SK-N-SH treated with all-trans-retinoic acid at 6 μM for 48 hours (cell line): ENCODE results near the gene CLTC.

Experiments used
- ATAC-seq: fragments of 200-7000 bp; cut with Tn5 transposase; 3 replicates; pipeline ENCODE4 v1.9.1; 2020; ENCODE audit warnings: mild to moderate bottlenecking, moderate library complexity
- ARNTL ChIP-seq: fragments of 450-650 bp; formaldehyde crosslinking; IDR thresholded peaks from 2 replicates; pipeline ENCODE4 v1.5.0; 2020; ENCODE audit warnings: low read depth, mild to moderate bottlenecking, moderate library complexity, borderline replicate concordance
- BACH2 ChIP-seq: fragments of 250-450 bp; sonication (Bioruptor Pico); IDR thresholded peaks from 2 replicates; pipeline ENCODE4 v1.9.0; 2021; ENCODE audit warnings: mild to moderate bottlenecking, borderline replicate concordance
- CSDC2 ChIP-seq: fragments of 250-450 bp; sonication (Bioruptor Pico); IDR thresholded peaks from 2 replicates; pipeline ENCODE4 v1.5.0; 2020; ENCODE audit warnings: mild to moderate bottlenecking, moderate library complexity
- CSRNP3 ChIP-seq: fragments of 250-450 bp; sonication (Bioruptor Pico); IDR thresholded peaks from 2 replicates; pipeline ENCODE4 v1.5.1; 2021; ENCODE audit warnings: mild to moderate bottlenecking, moderate library complexity
- ESRRG ChIP-seq: fragments of 250-450 bp; sonication (Bioruptor Pico); IDR thresholded peaks from 2 replicates; pipeline ENCODE4 v1.6.1; 2021; ENCODE audit warnings: mild to moderate bottlenecking
- GLIS3 ChIP-seq: fragments of 250-450 bp; sonication (Bioruptor Pico); IDR thresholded peaks from 2 replicates; pipeline ENCODE4 v1.5.0; 2020; ENCODE audit warnings: mild to moderate bottlenecking, moderate library complexity
- OSR1 ChIP-seq: fragments of 250-450 bp; sonication (Bioruptor Pico); IDR thresholded peaks from 2 replicates; pipeline ENCODE4 v1.8.0; 2022; ENCODE audit warnings: moderate library complexity, mild to moderate bottlenecking, inconsistent platforms
- POU6F1 ChIP-seq: fragments of 250-450 bp; sonication (Bioruptor Pico); IDR thresholded peaks from 2 replicates; pipeline ENCODE4 v1.8.0; 2021; ENCODE audit warnings: low read depth, mild to moderate bottlenecking, moderate library complexity, borderline replicate concordance
- PPARA ChIP-seq: fragments of 250-450 bp; sonication (Bioruptor Pico); IDR thresholded peaks from 2 replicates; pipeline ENCODE4 v1.5.0; 2020; ENCODE audit warnings: mild to moderate bottlenecking, borderline replicate concordance
- RARB ChIP-seq: fragments of 250-450 bp; sonication (Bioruptor Pico); IDR thresholded peaks from 2 replicates; pipeline ENCODE4 v1.8.0; 2021; ENCODE audit warnings: mild to moderate bottlenecking, moderate library complexity
- SNAI2 ChIP-seq: fragments of 250-450 bp; sonication (Bioruptor Pico); IDR thresholded peaks from 2 replicates; pipeline ENCODE4 v1.5.0; 2020; ENCODE audit warnings: mild to moderate bottlenecking, moderate library complexity
- TOX ChIP-seq: fragments of 250-450 bp; sonication (Bioruptor Pico); IDR thresholded peaks from 2 replicates; pipeline ENCODE4 v1.8.0; 2021; ENCODE audit warnings: mild to moderate bottlenecking, moderate library complexity, borderline replicate concordance
- ZC3H10 ChIP-seq: fragments of 250-450 bp; sonication (Bioruptor Pico); IDR thresholded peaks from 2 replicates; pipeline ENCODE4 v1.5.1; 2021; ENCODE audit warnings: mild to moderate bottlenecking, moderate library complexity
- ZFP3 ChIP-seq: fragments of 250-450 bp; sonication (Bioruptor Pico); IDR thresholded peaks from 2 replicates; pipeline ENCODE4 v1.5.0; 2020; ENCODE audit warnings: mild to moderate bottlenecking, moderate library complexity
- ZFP30 ChIP-seq: fragments of 450-650 bp; formaldehyde crosslinking; IDR thresholded peaks from 2 replicates; pipeline ENCODE4 v1.5.0; 2022; ENCODE audit warnings: mild to moderate bottlenecking, moderate library complexity
- ZNF565 ChIP-seq: fragments of 450-650 bp; formaldehyde crosslinking; conservative IDR thresholded peaks from 2 replicates; pipeline ENCODE4 v1.5.0; 2020; ENCODE audit warnings: low read depth, mild to moderate bottlenecking, moderate library complexity
- ZNF8 ChIP-seq: fragments of 450-650 bp; formaldehyde crosslinking; IDR thresholded peaks from 2 replicates; pipeline ENCODE4 v1.5.0; 2020; ENCODE audit warnings: mild to moderate bottlenecking, moderate library complexity
- TF ChIP-seq, protein P1 (sequence below): fragments of 250-450 bp; sonication (Bioruptor Pico); IDR thresholded peaks from 2 replicates; pipeline ENCODE4 v1.5.0; 2020; ENCODE audit warnings: mild to moderate bottlenecking, moderate library complexity
- TF ChIP-seq, protein P2 (sequence below): fragments of 250-450 bp; sonication (Bioruptor Pico); IDR thresholded peaks from 2 replicates; pipeline ENCODE4 v1.5.1; 2020; ENCODE audit warnings: low read depth, mild to moderate bottlenecking, moderate library complexity

CLTC gene

GRCh38 chr17:59632398-59632797, 12.7 kb downstream of the CLTC start:
- TF ChIP-seq RARB, result no peak
- no peak for TF ChIP-seq ZNF8 (CRISPR knock-in tag)
- no peak for TF ChIP-seq OSR1 (CRISPR knock-in tag)
- TF ChIP-seq CSRNP3 (CRISPR knock-in tag), result no peak
- TF ChIP-seq ZC3H10, result no peak
- TF ChIP-seq BACH2 (CRISPR knock-in tag), result no peak
- TF ChIP-seq CSDC2 (CRISPR knock-in tag), result no peak
- TF ChIP-seq ZFP3, result no peak
- no peak for TF ChIP-seq GLIS3 (CRISPR knock-in tag)
- TF ChIP-seq ARNTL, result no peak
- TF ChIP-seq, protein P1, sequence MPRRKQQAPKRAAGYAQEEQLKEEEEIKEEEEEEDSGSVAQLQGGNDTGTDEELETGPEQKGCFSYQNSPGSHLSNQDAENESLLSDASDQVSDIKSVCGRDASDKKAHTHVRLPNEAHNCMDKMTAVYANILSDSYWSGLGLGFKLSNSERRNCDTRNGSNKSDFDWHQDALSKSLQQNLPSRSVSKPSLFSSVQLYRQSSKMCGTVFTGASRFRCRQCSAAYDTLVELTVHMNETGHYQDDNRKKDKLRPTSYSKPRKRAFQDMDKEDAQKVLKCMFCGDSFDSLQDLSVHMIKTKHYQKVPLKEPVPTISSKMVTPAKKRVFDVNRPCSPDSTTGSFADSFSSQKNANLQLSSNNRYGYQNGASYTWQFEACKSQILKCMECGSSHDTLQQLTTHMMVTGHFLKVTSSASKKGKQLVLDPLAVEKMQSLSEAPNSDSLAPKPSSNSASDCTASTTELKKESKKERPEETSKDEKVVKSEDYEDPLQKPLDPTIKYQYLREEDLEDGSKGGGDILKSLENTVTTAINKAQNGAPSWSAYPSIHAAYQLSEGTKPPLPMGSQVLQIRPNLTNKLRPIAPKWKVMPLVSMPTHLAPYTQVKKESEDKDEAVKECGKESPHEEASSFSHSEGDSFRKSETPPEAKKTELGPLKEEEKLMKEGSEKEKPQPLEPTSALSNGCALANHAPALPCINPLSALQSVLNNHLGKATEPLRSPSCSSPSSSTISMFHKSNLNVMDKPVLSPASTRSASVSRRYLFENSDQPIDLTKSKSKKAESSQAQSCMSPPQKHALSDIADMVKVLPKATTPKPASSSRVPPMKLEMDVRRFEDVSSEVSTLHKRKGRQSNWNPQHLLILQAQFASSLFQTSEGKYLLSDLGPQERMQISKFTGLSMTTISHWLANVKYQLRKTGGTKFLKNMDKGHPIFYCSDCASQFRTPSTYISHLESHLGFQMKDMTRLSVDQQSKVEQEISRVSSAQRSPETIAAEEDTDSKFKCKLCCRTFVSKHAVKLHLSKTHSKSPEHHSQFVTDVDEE (CRISPR knock-in tag), result no peak
- TF ChIP-seq TOX, result no peak
- no peak for TF ChIP-seq ESRRG
- no peak for TF ChIP-seq ZNF565 (CRISPR knock-in tag)
- ATAC-seq, result no peak

GRCh38 chr17:59633658-59634359, 14.1 kb downstream of the CLTC start:
- TF ChIP-seq, protein P2, sequence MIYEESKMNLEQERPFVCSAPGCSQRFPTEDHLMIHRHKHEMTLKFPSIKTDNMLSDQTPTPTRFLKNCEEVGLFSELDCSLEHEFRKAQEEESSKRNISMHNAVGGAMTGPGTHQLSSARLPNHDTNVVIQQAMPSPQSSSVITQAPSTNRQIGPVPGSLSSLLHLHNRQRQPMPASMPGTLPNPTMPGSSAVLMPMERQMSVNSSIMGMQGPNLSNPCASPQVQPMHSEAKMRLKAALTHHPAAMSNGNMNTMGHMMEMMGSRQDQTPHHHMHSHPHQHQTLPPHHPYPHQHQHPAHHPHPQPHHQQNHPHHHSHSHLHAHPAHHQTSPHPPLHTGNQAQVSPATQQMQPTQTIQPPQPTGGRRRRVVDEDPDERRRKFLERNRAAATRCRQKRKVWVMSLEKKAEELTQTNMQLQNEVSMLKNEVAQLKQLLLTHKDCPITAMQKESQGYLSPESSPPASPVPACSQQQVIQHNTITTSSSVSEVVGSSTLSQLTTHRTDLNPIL, result no peak
- TF ChIP-seq SNAI2 (CRISPR knock-in tag) (no peak), BACH2 (CRISPR knock-in tag) (no peak), GLIS3 (CRISPR knock-in tag) (no peak), ESRRG (no peak), PPARA (CRISPR knock-in tag) (no peak), TOX (no peak), ZFP30 (CRISPR knock-in tag) (no peak), CSDC2 (CRISPR knock-in tag) (no peak), RARB (no peak), POU6F1 (CRISPR knock-in tag) (no peak), ZC3H10 (no peak)
- TF ChIP-seq, protein P1 (CRISPR knock-in tag), result no peak
- no peak for ATAC-seq
